SU-DHL-6 (cell line): Measurements from ENCODE around the gene SLC11A1.

Experiments
- CTCF ChIP-seq: fragments of 200-600 bp; sonication (generic); IDR thresholded peaks from one replicate; pipeline ENCODE4 v1.5.1; 2017; ENCODE audit warnings: antibody characterized with exemption, mild to moderate bottlenecking, low read length, moderate library complexity; ENCODE audit not compliant: insufficient read depth, poor library complexity, severe bottlenecking
- EZH2phosphoT487 ChIP-seq: fragments of 200-600 bp; sonication (generic), shearing (Covaris generic); conservative IDR thresholded peaks from 2 replicates; pipeline ENCODE4 v1.6.1; 2018; ENCODE audit warnings: mild to moderate bottlenecking, antibody characterized with exemption, low read length, moderate library complexity, mixed read lengths

GRCh38 chr2:218421027-218421426 is 39.0 kb downstream of the SLC11A1 start:
- no peak for TF ChIP-seq CTCF
- no peak for TF ChIP-seq EZH2phosphoT487
